Colon (tissue), 2 donors: ENCODE measurements around the gene ANKS1B.
"Not testable (repeated sequence)": the region's sequence is repeated elsewhere in the genome, so short reads cannot be mapped to it uniquely, and the experiment has no call there.

Experiments
- FAIRE-seq: peaks from 2 replicates; lab custom pipeline; 2012; peaks lifted over from hg19 to GRCh38; lab: Jason Lieb, UNC
- donor health status: control.
- donor health status: control.

Gene ANKS1B

GRCh38 chr12:99054601-99055128, 930.1 kb downstream of the ANKS1B start:
- FAIRE-seq = no peak

- no peak for FAIRE-seq
These were observed 930.9 kb downstream of the ANKS1B start for GRCh38 chr12:99053616-99054362.

- FAIRE-seq = no peak
These were observed 935.0 kb downstream of the ANKS1B start for GRCh38 chr12:99049774-99050173.

DNA sequence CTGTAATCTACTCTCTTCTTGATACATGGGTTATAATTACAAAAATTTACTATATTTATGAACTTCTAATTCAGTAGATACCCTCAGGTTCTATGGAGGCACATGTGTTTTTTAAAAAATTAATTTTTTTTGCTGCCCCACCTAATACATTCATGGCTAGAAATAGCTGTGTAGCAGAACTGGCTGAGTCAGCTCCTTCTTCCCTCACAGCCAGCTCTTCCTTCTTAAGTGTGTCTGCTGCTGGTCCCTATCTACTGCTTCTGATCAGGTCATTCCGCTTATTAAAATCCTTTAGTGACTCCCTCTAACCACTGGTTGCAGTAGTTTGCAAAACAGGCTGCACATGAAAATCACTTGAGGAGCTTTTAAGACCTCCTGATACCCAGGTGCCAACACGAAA, 939.6 kb downstream of the ANKS1B start:
- FAIRE-seq = no peak

DNA sequence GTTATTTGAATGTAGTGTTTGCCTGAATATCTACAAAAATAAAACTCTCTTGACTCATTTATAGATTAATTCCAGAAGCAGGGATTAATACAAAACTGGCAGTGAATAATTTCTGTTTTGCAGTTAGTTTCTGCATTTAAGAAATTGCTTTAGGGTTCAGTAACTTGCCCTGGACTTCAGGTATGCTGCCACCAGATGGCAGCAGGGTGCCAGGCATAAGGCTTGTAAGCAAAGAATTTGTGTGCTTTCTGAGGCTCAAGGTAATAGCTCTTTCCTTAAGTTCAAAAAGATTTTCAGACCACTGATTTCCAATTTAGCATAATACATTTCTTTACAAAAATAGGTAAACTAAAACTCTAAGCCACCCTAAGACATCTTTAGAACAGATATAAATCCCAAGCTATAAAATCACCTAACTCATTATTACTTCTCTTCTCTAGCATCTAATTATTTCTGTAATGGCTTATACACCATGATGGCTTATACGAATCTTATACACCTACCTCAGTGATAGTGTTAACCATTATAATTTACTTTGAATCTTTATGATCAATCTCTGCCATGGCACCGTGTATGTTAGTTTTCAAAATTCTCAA, 941.3 kb downstream of the ANKS1B start:
- FAIRE-seq = no peak

DNA sequence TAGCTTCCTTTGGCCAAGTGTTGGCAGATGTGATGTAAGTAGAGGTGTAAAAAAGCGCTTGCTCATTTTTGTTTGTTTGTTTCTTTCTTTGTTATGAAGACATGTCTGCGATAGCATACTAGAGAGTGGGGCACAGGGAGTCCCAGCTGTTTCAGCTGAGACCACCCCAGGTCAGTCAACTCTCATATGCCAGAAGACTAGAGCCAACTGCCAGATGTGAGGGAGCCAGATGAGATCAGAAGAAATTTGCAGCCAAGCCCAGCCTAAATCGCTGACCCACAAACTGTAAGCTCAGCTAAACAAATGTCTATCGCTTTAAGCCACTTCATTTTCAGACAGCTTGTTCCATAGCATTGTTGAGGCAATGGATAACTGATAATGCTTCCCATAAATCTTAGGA, 942.5 kb downstream of the ANKS1B start:
- no peak for FAIRE-seq

DNA sequence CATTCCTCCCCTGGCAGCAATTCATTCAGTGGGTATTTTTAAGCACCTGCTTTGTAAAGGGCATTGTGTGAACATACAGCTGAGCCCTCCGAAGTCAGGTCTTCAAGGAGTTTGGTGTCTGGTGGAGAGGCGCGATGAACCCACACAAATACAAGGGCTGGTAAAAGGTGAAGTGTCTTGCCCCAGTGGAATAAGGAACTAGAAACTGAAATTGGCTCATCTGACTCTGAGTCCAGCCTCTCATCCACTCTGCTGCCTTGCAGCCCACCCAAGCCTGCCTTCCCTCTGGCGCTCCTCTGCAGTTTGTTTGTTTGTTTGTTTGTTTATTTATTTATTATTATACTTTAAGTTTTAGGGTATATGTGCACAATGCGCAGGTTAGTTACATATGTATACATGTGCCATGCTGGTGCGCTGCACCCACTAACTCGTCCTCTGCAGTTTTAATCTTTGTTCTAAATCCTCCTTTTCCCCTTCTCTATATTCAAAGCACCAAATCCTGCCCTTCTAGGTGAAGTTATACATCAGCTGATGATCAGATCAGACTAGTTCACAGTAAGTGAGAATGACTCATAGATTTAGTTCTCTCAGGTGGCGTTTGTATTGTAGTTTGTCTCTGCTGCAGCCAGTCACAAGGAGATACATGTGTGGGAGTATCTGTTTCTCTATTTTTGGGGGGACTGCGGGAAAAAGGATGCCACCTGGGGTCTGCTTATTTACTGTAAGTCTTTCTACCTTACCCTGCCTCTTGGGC, 945.2 kb downstream of the ANKS1B start:
- no peak for FAIRE-seq

- no peak for FAIRE-seq
These were observed 948.2 kb downstream of the ANKS1B start for GRCh38 chr12:99036566-99036965.

- FAIRE-seq = no peak
These were observed 948.9 kb downstream of the ANKS1B start for GRCh38 chr12:99035803-99036202.

DNA sequence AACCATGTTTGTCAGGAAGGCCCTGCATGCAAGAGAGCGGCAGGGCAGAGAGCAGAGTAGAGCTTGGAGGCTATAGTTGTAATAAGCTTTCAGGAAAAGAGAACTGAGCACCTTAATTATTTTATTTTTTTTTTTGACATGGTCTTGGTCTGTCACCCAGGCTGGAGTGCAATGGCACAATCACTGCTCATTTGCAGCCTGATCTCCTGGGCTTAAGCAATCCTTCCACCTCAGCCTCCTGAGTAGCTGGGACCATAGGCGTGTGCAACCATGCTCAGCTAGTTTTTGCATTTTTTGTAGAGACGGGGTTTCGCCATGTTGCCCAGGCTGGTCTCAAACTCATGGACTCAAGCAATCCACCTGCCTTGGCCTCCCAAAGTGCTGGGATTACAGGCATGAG, 950.5 kb downstream of the ANKS1B start:
- FAIRE-seq = not testable (repeated sequence)

DNA sequence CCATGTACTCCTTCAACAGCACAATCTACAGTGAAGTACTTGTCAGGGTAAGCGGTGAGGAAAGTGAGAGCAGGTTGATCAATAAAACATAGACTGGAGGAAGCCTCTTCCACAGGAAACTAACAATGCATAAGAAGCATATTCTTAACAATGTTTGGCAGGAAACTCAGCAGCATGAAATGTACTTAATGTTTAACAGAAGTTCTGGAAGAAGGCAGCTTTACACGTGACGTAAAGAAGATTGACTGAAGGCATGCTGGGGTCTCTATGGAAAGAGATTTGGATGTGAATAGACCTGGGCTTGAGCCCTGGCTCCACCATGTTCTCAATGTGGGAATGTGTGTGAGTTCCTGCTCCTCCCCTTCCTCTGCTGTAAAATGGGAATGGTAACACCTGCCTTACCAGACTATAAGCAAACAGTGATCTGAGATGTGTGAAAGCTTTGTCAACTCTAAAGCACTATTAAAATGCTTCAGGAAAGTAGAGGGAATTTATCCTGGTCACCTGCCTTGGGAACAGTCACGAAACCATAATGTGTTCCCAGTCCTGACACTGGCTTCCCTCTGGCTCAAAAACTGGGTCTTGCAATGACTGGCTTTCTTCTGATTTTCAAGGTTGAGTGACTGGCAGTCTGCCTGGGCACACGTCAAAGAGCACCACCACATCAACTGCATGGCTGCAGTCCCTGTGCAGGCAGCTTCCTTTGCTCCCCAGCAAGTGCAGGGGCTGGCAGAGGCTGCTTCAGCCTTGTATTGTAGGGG, 955.0 kb downstream of the ANKS1B start:
- no peak for FAIRE-seq

DNA sequence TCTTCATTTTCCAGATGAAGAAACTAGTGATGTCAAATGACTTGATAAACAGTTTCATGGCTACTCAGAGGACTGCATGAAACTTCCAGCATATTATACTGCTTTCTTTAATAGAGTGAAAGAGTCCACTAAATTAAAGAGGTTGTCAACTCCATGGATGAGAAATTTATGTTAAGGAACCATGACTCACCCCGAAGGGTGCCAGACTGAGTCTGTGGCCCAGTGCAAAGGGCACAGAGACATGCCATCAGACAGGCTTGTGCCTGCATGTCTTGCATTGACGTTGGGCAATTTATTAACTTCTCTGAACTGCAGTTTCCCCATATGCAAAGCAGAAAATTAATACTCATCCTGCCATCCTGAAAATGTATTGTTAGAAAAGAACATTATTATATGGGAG, 957.3 kb downstream of the ANKS1B start:
- FAIRE-seq = no peak

- no peak for FAIRE-seq
These were observed 957.7 kb downstream of the ANKS1B start for GRCh38 chr12:99027055-99027393.

- no peak for FAIRE-seq
These were observed 958.2 kb downstream of the ANKS1B start for GRCh38 chr12:99026332-99027054.

- FAIRE-seq = no peak
These were observed 959.9 kb downstream of the ANKS1B start for GRCh38 chr12:99024870-99025269.

DNA sequence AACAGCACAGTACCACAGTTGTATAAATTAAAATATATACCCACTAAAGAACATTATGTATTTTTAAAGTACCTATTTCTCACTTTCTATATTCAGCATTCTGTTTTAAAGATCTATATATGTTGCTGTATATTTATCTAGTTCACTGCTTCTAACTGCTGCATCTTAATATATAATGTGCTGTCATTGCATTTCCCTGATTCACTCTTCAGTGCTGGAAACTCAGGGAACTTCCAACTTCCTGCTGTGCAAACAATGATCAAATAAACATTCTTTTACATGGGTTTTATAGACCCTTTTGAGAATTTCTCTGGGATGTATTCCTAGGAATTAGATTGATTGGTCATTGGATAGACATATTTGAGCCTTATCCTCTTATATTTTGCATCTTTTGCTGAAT, 960.5 kb downstream of the ANKS1B start:
- FAIRE-seq = no peak

DNA sequence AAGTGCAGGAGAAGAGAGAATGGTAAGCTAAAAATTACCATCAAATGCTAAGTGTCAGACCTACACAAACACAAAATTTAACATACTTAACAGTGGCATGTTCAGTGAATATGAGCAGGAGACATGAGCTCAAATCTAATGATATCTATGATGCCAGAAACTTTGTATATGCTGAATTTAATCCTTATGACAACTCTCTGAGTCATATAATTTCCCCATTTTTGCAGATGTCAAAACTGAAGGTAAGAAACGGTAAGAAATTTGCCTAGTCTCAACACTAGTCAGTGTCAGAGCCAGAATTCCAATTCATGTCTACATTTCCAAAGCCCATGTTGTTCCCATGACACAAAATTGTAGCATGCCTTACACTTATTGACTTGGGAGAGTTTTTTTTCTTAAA, 963.9 kb downstream of the ANKS1B start:
- FAIRE-seq = no peak

GRCh38 chr12:99019798-99020197, 964.9 kb downstream of the ANKS1B start:
- no peak for FAIRE-seq

GRCh38 chr12:99017971-99018370, 966.8 kb downstream of the ANKS1B start:
- FAIRE-seq = no peak

DNA sequence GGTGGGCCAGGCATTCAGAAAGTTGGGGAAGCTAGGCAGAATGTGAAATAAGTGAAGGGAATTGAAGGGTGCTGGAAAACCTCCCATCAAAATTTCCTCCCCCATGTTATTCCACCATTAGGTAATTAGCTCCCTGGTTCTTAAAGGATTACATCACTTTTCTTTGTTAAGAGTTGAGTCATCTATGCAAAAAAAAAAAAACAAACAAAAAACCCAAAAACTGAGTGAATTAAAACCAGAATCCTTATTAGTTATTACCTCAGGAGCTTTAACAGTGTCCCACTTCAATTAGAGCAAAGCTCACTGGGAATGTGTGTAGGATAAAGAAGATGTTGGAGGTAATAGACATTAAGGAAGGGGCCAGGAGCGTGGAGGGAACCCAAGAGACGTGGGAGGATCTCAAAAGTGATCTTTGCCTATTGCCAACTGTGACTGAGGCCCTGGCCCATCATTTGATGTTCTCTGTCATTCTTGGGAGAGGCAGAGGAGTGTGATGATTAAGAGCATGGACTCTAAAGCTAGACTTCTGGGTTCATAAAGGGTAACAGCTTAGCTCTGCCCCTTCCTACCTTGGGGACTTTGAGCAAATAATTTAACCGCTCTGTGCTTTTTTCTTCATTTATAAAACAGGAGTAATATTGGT, 975.0 kb downstream of the ANKS1B start:
- no peak for FAIRE-seq

- FAIRE-seq = no peak
These were observed 979.1 kb downstream of the ANKS1B start for GRCh38 chr12:99005601-99006000.
